GM21381 (cell line): Measurements from ENCODE around the gene BCHE.

Experiments
- ATAC-seq: cut with Tn5 transposase; IDR thresholded peaks from one replicate; pipeline ENCODE4 v1.9.1; 2021; ENCODE audit warnings: mild to moderate bottlenecking, moderate library complexity; ENCODE audit not compliant: unreplicated experiment

BCHE gene

GRCh38 chr3:165753560-165753959 lies 83.7 kb downstream of the BCHE start:
- ATAC-seq, result no peak

DNA sequence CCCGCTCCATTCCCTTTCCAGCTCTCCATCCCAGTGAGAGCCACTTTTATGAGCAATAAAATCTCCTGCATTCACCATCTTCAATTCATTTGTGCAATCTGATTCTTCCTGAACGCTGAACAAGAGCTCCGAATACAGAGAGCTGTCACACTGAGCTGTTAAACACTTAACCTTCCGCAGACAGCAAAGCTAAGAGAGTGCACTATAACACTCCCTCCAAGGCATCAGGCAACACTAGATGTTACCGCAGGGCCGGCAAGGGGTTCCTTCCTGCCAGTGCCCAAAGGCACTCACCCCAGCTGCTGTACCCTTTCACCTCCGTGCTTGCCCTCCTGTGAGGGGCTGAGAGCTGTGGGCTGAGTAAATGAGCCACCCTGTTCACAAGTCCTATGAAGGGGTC lies 85.6 kb downstream of the BCHE start:
- ATAC-seq, result no peak

DNA sequence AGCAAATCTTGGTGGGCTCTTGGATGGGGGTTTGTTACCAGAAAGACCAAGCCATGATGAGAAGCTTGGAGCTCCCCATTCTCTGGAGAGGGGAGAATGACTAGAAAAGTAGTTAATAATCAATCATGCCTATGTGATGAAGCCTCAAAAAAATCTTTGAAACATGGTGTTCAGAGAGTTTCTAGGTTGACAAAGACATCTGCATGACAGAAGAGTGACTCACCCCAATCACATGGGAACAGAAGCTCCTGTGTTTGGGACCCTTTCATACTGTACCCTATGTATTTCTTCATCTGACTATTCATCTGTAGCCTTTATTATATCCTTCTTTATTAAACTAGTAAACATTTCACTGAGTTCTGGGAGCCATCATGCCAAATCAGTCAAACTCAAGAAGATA lies 87.4 kb downstream of the BCHE start:
- ATAC-seq, result no peak

DNA sequence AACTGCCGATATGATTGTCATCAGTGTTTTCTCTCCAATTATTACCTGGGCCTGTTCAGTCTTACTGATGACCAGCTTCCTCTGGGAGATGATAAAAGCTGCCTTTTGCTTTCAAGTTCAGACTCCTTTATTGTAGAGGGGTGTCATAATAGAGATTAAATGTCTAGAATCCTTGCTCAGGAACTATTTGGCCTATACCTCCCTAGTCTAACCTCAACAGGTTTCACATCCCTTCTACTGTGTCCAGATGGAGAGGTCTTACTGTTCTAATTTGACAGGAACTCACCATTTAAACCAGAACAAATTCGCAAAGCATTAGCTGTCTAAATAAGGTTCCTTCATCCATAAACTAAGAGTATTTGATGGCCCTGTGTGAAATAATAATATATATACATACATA lies 88.0 kb downstream of the BCHE start:
- ATAC-seq, result no peak

DNA sequence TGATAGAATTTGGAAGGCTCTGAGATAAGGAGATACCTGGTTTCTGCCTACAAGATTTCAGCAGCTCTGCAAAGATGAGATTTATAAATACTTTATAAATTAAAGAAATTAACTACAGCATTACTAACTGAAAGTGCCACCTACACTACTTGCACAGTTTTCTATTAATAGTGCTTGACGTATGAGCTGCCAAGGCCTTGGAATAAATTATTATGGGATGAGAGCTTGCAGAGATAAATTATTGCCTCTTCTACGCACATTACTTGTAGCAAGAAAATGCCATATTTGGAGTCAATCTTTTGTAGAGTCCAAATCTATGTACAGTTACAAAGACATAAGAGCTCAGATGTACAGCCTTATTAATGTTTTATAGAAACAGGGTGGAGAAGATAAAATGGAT lies 89.1 kb downstream of the BCHE start:
- ATAC-seq, result no peak

DNA sequence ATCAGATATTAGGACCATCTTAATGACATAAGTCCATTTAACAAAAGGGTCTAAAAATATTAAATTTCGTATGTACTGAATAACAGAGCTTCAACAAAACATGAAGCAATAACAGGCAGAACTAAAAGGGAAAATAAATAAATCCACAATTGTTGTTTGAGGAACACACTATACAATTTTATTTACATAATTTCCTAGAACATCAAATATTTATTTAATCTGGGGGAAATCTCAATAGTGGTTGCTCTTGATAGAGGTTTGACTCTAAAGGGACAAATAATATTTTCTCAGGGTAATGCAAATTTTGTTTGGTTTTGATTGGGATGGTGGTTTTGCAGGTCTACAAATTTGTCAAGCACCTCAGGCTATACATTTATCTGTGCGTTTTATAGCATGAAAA lies 90.3 kb downstream of the BCHE start:
- ATAC-seq, result no peak

GRCh38 chr3:165744025-165744424 lies 93.2 kb downstream of the BCHE start:
- ATAC-seq, result no peak

GRCh38 chr3:165742351-165742750 lies 94.9 kb downstream of the BCHE start:
- ATAC-seq, result no peak

DNA sequence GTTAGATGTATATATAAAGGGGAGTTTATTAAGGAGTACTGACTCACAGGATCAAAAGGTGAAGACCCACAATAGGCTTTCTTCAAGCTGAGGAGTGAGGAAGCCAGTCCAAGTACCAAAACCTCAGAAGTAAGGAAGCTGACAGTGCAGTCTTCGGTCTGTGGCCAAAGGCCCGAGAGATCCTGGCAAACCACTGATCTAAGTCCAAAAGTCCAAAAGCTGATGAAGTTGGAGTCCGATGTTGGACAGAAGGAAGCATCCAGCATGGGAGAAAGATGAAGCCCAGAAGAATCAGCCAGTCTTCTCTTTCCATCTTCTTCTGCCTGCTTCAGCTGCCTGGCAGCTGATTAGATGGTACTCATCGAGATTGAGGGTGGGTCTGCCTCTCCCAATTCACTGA lies 107.5 kb downstream of the BCHE start:
- no peak for ATAC-seq

- ATAC-seq, result no peak
Measured at GRCh38 chr3:165728924-165729323, 108.3 kb downstream of the BCHE start.

DNA sequence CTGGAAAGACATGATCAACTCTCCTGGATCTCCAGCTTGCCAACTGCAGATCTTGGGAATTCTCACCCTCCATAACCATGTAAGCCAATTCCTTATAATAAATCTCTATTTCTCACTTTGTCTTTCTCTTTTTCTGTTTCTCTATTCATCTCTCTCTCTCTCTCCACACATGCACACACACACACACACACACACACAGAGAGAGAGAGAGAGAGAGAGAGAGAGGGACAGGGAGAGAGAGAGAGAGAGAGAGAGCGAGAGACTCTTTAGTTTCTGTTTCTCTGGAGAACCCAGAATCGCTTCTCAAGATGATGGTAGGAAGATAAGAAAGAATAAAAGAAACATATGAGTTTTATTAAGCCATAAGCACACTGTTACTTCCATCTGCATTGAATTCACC lies 111.9 kb downstream of the BCHE start:
- no peak for ATAC-seq
